HL-60/S4 (cell line): ENCODE data around the gene TSPO2.
"Not testable (repeated sequence)": the region's sequence is repeated elsewhere in the genome, so short reads cannot be mapped to it uniquely, and the experiment has no call there.

Experiments
- in situ Hi-C: fragments of 300-500 bp; cut with MboI; formaldehyde crosslinking; loops from 2 replicates; pipeline ENCODE4 v1.14.3; 2022; ENCODE audit warnings: low sequenced_read_pairs

TSPO2 gene, protein sequence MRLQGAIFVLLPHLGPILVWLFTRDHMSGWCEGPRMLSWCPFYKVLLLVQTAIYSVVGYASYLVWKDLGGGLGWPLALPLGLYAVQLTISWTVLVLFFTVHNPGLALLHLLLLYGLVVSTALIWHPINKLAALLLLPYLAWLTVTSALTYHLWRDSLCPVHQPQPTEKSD

DNA sequence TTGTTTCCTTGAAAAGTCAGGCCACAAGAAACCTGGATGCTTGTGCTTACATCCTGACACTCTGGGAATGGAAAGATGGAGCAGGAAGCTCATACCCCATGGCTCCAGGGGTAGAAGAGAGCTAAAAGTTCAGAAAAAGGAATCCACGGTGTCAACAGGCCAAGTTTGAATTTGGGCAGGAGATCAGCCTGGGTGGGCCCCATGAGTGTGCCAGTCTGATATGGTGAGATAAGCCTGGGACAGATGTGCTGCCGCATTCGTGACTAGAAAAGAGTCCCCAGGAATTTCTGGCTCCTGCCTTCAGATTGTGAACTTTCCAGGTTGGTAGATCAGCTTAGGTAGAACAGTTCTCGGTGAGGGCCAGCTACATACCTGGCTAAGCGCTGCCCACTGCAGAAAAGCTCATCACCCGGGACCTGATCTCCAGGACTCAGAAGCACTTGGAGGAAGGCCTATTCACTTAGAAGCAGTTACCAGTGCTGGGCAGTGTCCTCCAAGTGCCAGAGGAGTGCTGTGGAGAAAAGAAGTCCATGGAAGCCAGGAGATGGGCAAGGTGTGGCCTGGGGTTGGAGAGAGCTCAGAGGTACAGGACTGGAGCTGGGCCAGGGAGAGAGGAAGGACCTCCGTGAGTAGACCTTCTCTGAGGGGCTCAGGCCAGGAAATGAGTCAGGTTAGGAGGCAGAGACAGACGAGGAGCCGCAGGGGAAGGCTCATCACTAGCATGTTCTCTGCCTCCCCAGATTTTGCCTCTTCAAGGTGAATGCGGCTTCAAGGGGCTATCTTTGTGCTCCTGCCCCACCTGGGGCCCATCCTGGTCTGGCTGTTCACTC is at the start of gene TSPO2:
Gene TSPO2, plus strand, starts transcription at position 242 of the 830 bp plus-strand sequence. Its CDS starts 519 bp downstream, at position 761.
- in situ Hi-C loops, result no loop called here

DNA sequence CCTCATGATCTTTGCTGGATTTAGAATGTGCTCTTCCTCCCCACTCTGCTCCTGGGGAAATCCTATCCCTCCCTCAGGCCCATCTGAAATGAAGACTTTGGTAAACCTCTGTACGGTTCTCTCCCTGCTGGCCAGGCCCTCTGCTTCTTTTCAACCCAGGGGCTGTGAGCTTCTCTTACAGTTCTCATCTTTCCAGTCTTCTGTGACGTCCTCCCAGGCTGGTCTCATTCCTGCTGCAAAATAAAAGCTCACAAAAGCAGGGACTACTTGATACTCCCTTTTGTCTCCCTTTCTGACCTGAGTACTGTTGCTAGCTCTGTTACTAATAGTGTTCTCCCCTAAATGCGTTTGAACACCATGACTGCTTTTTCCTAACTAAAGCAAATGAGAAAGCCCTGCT is 49.5 kb upstream of the TSPO2 start:
- in situ Hi-C loops, result no loop called here

DNA sequence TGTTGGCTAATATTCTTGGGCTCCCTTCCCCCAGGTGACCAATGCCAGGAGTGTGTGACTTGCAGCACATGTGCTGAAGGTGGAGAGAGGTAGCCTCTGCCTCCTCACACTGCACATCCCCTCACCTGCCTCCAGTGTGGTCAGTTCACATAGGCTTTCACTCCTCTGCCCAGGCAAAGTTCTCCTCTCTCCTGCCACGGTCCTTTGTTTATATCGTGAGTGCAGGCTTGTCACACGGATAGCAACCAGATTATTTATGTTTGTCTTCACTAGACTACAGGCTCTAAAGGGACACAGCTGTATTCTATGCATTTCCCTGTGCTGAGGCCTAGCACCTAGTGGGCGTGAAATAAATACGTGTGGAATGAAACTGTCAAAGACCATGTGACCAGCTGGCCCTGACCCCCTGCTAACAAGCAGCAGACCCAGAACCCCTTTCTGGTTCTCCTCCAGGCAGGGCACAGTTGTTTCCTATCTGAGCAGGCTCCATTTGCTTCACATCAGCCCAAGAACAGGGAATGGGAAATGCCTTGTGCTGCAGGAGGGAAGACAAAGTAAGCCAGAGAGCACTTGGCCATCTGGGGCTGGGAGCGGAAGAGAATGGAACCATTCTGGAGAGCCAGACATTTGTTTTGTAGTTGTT is 45.6 kb upstream of the TSPO2 start:
- in situ Hi-C loops, result no loop called here

DNA sequence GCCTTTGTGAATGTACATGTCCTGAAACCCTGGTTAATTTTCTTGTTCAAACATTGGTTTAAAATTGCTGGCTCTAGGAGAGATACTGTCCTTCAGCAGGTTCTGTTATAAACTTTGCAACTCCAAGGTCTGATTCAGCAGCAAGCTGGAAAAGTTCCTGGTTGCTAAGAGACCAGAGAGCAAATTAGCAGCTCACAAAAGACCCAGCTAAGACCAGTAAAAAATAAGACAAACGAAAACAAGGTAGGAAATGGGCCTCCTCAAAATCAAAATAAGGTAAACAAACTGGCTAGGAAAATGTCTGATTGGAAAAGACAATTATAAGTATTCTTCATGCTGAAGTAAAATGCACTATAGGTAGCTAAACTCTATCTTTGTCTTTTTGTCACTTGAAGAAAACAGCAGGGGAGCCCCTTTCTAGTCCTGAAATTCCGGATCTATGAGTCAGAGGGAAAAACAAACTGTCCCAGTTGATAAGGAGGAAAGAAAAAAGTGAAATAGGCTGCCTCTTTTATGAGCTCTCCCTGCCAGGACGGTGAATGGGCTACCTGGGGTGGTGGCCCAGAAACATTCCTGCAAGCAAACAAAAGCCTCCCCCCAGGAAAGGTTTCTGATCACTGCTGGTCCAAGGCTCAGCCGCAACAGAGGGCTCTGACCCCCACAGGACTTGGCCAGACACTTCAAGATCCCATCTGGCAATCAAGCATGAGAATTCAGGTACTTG is 44.9 kb upstream of the TSPO2 start:
- in situ Hi-C loops, result no loop called here

DNA sequence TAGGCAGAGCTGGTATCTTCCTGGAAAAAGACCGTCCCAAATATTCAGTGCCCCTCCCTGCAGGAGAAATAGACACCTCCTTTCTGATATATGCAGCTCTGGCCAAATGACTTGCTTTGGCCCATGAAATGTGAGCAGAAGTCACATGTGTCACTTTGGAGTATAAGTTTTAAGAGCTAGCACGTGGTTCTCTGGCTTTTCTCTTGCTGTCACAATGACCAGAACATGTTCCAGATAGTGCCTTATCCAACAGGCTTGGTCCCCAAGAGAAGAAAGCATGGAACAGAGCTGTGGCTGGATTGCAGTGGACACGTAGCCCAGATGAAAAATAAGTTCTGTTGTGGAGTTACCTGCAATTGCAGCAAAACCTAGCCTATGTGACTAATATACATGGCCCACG is 43.6 kb upstream of the TSPO2 start:
- in situ Hi-C loops, result no loop called here

DNA sequence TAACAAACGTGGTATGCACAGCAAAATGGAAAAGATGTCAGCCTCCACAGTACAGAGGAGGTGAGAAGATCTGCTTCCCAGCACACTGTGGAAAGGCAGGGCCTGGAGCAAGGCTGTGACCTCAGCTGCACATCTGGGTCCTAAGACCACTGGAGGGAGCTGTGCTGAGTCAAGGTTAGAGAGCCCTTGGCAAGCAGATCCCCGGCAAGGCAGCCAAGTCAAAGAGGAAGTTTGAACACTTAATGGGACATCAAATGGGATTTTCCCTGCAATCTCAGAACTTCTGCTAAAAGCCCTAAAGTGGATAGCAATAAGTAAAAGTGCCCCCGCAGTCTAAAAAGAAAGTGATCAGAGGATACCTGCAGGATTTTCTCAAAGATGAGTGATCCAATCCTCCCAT is 42.7 kb upstream of the TSPO2 start:
- in situ Hi-C loops, result no loop called here

DNA sequence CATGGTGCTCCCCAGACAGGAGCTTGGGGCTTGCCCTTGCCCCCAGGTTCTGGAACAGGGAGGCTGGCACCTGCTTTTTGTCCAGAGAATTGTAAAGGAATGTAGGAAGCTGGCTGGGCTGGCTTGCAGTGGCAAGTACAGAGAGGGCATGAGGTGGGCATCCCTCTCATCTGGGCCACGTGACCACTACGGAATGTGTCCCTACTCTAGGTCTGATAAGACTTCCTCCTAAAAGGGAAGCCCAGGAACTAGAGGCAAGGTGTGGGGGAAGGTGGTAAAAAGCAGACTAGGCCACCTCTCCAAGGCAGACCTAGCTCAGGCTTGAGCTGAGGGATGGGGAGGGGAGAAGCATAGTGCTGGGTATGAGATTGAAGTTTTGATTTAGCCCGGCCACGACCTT is 42.0 kb upstream of the TSPO2 start:
- in situ Hi-C loops, result no loop called here

DNA sequence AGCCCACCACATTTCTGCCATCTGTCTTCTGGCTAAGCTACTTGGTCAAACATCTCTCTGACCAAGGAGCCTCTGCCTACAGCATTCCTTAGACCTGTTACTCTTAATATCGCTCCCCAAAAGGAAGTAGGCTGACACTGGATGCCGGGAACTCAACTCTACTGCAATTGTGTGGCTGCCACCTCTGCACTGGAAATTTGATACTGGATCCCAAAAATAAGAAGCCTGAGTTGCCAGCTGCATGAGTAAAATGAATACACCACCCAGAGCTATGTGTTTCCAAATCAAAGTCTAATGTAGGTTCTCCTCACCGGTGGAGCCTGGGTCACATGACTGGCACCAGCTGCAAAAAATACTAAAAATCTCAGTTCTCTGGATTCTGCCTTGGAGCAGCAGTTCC is 40.1 kb upstream of the TSPO2 start:
- in situ Hi-C loops, result no loop called here

DNA sequence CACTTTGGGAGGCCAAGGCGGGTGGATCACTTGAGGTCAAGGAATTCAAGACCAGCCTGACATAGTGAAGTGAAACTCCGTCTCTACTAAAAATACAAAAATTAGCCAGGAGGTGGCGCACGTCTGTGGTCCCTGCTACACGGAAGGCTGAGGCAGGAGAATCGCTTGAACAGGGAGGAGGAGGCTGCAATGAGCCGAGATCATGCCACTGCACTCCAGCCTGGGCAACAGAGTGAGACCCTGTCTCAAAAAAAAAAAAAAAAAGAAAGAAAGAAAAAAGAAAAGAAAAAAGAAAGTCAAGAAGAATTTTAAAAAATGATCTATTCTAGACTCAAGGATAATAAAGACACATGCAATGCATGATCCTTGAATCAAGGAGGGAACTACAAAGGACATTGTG is 36.0 kb upstream of the TSPO2 start:
- in situ Hi-C loops, result not testable (repeated sequence)

DNA sequence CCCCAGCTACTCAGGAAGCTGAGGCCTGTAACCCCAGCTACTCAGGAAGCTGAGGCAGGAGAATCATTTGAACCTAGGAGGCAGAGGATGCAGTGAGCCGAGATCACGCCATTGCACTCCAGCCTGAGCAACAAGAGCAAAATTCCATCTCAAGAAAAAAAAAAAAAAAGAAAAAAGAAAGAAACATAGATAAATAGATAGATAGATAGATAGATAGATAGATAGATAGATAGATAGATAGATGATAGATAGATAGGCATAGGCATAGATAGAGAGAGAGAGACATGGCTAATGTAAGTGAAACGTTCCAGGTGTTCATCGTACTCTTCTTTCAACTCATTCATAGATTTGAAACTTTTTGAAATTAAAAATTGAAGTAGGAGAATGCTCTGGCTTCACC is 35.3 kb upstream of the TSPO2 start:
- in situ Hi-C loops, result not testable (repeated sequence)

DNA sequence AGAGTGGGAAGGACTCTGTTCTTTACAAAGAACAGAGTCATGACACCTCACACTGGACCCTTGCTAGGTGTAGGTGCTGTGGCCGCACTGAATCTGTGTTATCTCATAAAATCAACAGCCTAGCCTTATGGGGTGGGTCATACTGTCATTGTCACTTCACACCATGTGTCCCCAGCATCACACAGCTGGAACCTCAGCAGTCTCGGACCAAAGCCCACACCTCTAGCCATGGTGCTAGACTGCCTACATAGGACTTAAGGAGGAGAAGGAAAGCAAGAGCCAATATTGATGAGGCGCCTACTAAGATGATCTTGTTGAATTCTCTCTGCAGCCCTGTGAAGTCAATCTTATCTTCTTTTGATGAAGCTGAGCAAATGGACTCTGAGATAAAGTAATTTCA is 34.3 kb upstream of the TSPO2 start:
- in situ Hi-C loops, result no loop called here

DNA sequence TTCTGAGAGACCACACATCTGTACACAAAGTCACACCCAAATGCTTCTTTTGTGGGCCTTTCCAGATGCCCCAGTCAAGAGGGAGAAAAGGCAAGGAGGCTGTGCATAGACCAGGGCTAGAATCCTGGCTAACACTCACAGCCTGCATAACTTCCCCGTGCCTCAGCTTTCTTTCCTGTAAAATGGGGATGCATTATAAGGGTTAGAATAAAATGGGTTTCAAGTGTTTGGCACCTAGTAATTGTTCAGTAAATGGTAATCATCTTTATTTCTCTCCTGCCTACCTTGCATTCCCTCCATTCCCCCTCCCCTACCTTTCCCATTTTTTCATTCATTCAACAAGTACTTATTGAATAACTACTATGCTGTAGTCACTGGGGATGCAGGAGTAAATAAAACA is 32.6 kb upstream of the TSPO2 start:
- in situ Hi-C loops, result no loop called here

DNA sequence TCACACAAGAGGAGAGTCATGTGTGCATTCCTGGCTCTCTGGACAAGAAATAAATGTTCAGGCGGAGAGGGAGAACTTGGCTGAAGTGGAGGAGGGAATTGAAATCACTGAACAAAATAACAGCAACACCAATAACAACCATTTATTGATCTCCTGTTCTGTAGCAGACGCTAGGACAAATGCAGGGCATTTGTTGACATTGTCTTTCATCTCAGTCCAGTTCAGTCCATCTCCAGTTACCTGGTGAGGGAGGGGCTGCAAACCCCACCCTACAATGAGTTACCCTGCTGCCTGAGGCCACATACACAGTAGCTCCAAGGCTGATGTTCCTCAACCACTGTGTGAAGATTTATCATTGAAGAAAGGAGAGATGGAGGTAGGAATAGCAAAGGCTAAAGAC is 30.6 kb upstream of the TSPO2 start:
- in situ Hi-C loops, result no loop called here

DNA sequence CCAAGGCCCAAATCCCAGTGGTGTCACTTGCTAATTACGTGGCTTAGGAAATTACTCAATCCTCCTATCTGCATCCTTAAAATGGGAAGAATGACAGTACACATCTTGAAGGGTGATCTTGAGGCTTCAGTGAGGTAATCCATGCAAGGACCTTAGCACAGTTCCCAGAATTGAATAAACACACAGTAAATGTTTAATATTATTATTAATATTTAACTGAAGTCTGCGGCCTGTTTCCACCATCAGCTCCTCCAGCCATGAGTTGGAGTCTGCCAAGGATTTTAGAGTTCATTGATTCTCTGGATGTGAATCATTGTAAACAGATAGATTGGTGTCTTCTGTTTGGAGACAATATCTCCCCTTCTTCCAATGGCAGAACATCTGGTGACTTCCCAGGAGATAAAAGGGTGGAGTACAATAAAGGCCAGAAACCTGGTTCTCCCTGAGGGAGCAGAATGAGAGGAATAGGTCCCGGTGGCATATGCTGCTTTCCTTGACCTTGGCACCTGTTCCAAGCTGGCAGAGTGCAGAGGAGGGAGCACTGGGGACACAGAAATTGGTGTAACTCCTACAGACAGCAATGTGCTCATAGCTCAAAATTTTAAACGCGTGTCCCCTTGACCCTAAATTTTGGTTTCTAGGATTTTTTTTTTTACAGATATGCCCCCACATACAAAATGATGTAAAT is 28.7 kb upstream of the TSPO2 start:
- in situ Hi-C loops, result no loop called here

DNA sequence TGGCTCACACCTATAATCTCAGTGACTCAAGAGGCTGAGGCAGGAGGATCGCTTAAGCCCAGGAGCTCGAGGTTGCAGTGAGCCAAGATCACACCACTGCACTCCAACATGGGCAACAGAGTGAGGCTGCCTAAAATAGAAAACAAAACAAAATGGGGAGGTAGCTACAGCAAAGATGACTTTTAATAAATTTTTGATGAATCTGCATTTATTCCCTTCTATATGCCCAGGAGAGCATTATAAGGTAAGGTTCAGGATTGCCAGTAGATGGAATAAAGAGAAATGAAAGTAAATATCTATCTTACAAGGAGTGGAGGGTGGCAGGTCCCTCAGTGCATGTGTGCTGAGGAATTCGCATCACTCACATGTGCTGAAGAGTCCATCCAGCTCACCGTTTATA is 27.5 kb upstream of the TSPO2 start:
- in situ Hi-C loops, result no loop called here

DNA sequence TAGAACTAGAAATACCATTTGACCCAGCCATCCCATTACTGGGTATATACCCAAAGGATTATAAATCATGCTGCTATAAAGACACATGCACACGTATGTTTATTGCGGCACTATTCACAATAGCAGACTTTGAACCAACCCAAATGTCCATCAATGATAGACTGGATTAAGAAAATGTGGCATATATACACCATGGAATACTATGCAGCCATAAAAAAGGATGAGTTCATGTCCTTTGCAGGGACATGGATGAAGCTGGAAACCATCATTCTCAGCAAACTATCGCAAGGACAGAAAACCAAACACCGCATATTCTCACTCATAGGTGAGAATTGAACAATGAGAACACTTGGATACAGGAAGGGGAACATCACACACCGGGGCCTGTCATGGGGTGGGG is 26.4 kb upstream of the TSPO2 start:
- in situ Hi-C loops, result not testable (repeated sequence)

DNA sequence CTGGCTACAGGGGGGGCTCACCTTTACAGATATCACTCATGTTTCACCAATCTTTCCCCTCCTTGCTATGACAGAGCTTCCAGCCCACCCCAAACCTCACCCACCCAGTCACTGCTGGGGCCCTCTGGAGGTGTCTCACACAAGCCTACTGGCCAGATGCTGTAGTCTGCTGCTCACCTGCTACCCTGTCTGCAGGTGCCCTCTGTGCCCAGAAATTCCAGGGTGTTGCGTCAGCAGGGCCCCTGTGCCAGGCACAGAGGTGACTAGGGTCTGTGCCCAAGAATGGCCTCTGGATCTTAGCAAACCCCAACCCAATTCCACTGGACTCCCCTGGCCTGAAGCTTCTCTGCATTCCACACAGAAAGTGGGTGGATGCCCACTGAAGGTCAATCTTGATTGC is 24.6 kb upstream of the TSPO2 start:
- in situ Hi-C loops, result no loop called here

DNA sequence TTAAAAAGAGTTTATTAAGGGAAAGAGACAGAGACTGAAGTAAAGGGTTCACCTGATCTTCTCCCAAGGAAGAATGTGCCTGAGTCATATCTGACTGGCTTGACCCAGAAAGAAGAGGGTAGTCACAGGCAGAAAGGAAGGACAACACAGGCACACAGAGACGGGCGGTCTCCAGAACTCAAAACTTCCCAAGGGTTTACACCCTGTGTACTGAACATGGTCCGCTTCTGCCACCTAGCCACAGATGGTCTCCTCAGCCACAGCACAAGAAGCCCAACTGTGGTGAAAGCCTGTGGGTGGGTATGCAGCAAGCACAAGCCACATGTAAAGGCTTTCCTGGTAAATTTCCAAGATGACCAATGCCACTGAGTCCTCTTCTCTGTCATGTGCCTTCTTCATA is 20.4 kb upstream of the TSPO2 start:
- in situ Hi-C loops, result no loop called here

DNA sequence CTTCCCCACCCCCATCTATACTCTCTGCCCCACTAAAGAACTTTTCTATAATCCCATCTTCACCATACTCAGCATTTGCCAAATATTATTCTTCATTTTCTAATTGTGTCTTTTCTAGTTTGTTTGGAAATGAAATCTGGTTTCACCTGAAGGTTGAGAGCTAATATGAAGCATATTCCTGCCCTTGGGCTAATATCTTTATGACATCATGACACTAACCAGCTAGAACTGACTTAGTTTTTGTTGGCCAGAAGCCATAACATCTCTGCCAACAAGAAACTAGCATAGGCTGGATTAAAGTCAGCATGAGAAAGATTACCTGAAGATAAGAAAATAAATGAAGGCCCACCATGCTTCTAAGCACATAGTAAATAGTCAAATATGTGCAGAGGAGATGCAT is 20.0 kb upstream of the TSPO2 start:
- in situ Hi-C loops, result no loop called here

DNA sequence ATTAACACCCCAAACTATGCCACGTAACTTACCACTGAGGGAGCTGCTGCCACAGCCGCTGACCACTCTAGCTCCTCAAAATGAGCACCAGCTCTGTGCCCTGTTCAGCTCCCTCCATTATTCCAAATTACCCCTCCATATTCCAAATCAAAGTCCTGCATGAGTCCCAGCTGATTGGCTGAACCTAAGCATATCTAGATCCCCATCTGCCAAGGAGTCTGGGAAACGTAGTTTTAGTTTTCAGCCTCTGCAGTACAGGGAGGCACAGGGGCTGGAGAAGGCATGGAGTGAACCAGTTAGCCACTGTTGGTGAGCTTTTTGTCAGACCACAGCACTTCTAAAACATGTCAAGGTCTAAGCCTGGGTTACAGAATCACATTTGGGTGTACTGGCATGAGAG is 19.2 kb upstream of the TSPO2 start:
- in situ Hi-C loops, result no loop called here

DNA sequence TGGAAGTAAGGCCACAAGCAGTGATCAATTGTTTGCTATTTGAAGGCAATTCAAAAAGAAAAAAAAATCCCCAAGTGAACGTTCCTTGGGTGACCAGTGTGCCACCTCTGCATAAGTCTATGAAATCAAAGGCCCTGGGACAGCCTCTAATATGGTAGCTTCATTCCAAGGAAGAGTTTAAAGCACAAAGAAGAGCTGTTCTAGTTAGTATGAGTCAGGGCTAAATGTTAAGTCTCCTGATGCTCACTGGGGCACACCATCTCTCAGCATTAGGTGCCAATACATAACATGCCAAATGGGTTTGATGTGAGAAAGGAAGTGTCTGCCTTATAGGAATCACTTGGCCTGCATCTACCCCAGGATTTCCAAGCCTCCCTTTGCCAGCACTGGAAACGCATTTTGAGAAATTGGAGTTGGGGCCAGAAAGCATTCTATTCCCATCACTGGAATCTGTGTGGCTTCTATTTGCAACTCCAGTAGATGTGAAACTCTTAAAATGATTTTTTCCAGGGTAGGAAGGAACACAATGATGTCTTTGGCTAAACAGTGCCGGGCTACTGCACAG is 16.2 kb upstream of the TSPO2 start:
- in situ Hi-C loops, result no loop called here
